Eye (tissue), 1 donor: ENCODE data around the gene MAP3K10.
"Not testable (repeated sequence)": the region's sequence is repeated elsewhere in the genome, so short reads cannot be mapped to it uniquely, and the experiment has no call there.

Experiments used
- DNase-seq: peaks from one replicate; pipeline ENCODE4 v3.0.0-alpha.2; 2015

Gene MAP3K10

DNA sequence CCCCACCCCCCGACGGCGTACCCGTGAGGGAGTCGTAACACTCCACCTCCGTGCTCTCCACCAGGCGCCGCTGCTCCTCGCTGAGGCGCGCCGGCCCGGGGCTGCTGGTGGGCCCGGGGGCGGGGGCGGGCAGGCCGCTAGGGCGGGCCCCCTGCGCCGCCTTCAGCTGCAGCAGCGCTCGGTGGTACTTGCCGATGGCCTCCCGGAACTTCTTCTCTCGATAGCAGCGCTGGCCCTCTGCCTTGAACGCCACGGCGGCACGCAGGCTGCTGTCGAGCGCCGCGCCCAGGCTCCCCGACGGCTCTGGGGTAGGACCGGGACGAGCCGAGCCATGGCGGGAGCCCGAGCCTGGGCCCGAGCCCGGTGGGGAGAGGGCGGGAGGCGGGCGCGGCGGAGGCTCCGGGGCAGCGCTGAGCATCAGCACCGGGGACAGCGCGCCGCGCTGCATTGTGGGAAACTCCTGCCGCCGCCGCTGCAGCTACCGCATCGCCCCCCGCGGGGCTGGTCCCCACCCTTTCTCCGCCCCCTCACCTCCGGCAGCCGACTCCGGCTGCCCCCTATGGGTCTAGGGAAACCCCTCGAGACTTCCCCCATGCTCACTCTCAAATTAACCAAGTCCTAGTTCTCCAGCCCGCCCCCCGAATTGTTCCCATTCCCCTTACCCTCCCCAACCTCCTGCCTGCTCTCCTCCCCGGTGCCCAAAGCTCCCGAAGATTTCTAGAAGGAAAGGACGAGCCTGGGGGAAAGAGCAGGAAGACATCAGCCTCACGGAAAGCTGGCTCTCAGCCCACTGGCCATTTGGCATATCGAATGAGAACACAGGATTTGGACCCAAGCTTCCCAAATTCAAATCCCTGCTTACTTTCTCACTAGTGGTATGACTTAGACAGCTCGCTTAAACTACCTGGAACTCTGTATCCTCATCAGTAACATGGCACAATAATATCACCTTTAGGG lies 27.0 kb downstream of the MAP3K10 start, which contains the start of gene TTC9B:
TSS of gene TTC9B (minus strand) at position 451 of the 957 bp plus-strand sequence. CDS start at position 448, 3 bp downstream.
- DNase-seq: peak; percentile 73

GRCh38 chr19:40219029-40219428 lies 27.8 kb downstream of the MAP3K10 start:
- DNase-seq: not testable (repeated sequence)

- no peak for DNase-seq
Observed at GRCh38 chr19:40219721-40220276, 28.6 kb downstream of the MAP3K10 start.

- no peak for DNase-seq
Observed at GRCh38 chr19:40220674-40221073, 29.4 kb downstream of the MAP3K10 start.

DNA sequence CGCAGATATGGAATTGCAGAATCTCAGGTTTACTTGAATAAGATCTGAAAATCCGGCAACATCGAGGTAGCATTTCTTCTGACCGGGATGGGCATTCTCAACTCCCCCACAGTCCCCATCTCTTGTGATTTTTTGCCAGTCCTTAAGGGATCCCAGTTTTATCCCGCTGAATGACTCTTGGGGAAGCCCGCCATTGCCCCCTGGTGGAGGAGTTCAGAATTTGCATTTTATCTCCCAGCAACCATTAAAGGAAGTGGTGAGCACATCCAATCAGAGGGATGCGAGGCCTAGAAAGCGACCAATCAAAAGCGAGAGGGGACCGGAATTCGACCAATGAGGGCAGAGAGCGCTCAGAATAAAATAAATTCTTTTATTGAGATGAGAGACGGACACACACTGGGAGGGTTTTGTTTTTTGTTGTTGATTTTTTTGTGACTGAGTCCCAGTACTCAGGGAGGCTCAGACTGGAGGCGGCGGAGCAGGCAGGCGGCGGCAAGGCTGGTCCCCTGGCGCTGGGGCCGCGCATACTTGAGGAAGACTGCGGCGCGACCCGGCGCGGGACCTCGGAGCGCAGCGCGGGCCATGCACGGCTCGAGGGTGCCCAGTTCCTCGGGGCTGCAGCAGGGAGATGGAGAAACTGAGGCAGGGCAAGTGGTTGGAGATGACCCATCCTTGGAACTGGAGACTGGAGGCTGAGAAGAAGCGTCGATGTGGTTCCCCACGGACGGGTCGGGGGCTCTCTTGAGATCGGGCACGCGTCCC lies 30.8 kb downstream of the MAP3K10 start:
- DNase-seq: peak; percentile 91

DNA sequence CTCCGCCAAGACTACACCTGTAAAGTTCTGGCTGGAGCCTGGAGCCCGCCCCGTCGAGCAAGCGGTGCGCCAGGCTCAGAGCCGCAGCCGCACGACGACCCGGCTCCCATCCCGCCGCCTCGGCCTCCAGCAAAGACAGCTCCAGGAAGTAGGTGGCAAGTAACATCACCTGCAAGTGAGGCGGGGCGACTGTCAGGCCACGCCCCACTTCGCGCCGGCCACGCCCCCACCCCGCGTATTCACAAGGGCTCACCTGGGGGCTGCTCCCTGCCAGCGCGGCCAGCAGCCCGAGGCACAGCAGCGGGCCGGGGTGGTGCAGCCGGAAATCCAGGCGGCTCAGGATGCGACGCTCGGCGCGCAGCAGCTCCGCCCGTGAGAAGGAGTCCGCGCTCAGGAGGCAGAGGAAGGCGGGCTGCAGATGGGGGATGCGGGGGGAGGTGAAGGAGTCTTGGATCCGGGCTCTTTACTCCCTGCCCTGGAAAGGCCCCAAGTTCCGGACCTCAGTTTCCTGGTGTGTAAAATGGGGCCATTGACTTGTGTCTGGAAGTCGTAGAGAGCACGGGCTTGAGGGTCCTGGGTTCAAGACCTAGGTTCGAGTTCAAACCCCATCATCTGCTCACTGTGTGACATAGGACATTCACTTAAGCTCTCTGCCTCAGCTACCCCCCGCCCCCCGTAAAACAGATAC lies 32.1 kb downstream of the MAP3K10 start:
- no peak for DNase-seq

DNA sequence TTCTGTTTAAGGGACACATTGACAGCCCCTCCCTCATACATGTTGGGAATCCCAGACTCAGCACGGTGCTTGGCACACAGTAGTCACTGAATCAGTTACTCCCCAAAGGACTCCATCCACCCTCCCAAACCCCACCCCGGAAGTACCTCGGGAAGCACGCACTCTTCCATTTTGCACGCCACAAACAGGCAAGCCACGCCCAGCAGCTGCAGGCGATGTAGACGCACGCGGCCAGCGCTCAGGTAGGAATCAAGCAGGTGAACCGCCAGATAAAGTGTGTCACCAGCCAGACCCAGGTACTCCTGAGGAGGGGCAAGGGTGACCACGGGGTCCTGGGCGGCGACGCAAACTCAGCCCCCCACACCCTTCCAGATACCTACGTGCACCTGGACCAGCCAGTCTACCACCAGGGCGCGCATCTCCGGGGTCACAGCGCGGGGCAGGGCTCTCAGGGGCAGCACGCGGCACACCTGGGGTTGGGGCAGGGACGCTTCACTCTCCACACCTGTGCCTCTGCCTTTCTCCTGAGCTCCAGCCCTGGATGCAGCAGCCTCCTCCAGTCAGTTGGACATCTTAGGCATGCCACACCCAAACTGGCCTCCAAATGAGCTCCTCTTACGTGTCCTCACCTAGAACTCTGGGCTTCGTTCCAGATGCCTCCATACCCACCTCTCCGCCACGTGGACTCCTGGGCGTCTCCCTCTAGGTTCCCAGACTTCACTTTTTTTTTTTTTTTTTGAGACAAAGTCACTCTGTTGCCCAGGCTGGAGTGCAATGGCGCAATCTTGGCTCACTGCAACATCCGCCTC lies 33.3 kb downstream of the MAP3K10 start:
- no peak for DNase-seq

DNA sequence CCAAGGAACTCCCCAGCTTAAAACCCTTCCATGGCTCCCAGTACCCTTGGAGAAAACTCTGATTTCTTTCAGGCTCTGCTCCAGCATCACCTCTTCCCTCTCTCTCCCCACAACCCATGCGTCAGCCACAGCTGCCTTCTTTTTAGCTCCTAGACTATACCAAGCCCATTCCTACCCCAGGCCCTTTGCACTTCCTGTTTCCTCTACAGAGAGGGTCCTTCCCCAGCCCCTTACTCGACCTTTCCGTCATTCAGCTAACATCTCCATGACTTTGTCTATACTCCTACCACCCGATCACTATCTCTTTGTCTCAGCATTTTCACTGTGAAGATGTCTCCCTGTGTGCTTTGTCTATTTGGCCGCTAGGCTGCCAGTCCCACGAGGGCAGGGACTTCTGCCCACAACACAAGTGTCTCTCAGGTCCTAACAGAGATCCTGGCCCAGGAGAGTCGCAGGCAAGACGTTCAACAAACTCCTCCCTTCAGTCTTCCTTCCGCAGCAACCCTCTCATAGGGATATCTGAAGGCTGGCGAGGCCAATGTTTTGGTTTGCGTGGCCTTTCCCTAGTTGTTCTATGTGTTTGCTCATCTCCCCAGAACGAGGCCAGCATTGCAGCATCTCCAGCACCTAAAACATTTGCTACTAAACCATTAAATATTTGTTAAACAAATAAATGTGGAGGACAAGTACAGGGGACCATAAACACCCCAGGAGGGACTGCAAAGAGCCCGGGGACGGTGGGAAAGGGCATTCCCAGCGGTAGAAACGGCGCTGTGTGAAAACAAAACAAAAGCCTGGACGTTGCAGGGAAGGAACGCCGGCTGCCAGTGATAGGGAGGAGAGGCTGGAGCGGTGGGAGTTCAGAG lies 34.4 kb downstream of the MAP3K10 start:
- peak; percentile 42 for DNase-seq

- DNase-seq: no peak
Observed at GRCh38 chr19:40228346-40228745, 37.1 kb downstream of the MAP3K10 start.

DNA sequence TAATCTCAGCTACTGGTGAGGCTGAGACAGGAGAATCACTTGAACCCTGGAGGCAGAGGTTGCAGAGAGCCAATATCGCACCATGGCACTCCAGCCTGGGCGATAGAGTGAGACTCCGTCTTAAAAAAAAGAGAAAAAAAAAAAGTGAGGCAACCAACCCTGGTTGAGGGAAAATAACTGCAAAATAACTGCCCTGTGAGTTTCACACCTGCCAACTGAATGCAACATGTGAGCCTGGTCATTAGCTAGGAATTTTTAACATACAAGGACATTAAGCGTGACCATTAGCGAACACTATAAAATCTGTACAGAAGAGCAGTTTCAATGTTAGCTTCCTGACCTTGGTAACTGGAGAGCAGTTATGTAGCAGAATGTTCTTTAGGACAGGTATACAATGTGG lies 37.6 kb downstream of the MAP3K10 start:
- DNase-seq: no peak

DNA sequence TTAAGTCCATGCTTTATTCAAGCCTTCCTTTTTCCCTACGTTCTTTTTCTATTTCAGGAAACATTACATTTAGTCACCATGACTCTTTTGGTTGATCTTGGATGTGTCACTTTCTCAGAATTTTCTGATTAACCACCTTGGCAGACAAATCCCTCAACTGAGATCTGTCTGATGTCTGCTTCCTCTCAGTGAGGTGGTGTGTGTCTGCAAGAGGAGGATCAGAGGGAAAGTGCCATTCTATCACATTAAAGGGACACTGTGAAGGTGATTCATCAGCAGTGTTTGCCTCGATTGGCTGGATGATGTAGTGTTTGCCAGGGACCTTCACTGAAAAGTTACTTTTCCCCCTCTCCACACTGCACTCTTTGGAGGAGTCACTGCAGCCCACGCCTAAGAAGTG lies 38.3 kb downstream of the MAP3K10 start:
- no peak for DNase-seq

DNA sequence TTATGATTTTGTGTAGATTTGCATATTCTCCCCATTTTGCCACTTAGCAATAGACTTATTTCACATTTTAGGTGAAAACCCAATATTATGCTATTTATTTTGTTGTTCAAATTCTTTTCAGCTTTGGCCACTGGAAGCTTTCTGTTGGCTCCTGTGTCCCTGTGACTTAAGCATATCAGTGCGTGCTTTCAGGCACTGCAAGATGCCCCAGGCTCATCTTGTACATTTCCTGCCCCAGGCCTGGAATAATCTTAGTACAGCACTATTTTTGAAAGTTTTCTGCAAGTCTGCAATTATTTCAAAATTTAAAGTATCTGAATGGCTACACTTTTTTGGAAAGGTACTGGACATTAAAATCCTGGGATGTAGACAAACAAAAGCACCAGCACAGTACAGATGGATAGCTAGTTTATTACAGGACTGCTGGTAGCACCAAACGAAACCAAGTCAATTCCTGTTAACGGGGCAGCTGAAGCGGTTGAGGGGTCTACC lies 38.7 kb downstream of the MAP3K10 start:
- DNase-seq: no peak

DNA sequence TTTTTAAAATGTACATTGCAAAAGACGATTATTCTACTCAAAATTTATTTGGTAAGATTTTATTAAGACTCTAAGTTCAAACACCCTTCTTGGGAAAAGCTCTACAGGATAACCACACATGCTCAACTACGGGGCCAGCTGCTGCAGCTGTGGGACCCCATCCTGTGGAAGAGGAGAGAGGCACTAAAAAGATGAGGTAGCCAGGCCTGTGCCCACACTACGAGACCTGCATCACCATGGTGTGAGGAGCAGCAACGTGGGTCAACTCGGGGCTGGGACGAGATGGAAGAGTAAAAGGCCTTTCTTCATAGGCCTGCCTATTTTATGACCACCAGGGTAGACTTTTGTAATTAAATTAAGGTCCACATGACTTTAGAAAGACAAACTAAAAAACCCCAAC lies 39.8 kb downstream of the MAP3K10 start:
- no peak for DNase-seq

GRCh38 chr19:40231544-40232424 lies 40.6 kb downstream of the MAP3K10 start:
- no peak for DNase-seq

- no peak for DNase-seq
Observed at GRCh38 chr19:40232479-40232878, 41.3 kb downstream of the MAP3K10 start.

DNA sequence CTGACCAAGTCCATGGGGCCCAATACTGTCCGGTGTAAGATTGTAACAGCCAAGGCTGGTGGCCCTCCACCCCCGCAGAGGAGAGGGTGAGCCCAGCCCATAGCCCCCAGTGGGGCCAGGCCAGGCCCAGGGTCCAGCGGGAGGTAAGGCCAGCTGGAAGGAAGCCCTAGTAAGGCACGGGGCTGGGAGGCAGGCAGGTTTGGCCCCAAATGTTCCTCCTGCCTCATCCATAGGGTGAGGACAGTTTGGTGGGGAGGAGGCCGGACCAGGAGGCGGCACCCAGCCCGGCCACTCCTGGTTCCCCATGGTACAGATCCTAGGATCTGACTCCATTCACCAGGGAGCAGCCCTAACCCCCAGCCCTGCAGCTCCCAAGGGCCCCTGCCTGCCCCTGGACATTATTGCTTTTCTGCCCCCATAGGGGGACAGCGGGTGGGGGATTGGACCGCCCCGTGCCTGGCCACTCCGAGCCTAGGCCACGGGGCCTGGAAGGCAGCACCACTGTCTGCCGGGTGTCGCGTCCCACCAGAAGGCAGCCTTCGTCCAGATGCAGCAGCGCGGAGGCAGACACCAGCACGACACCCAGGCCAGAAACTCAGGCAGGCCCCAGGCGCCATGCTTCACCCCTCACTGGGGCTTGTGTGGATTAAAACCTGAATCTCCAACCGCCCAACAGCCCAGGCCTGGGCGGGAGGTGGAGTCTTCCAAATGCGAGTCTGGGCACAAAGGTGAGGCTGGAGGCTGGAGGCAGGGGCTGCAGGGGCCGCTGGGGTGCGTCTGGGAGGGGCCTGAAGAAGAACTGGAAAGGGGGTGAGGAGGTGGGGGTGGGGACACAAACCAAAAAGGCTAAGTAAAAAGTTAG lies 42.0 kb downstream of the MAP3K10 start:
- DNase-seq: no peak

DNA sequence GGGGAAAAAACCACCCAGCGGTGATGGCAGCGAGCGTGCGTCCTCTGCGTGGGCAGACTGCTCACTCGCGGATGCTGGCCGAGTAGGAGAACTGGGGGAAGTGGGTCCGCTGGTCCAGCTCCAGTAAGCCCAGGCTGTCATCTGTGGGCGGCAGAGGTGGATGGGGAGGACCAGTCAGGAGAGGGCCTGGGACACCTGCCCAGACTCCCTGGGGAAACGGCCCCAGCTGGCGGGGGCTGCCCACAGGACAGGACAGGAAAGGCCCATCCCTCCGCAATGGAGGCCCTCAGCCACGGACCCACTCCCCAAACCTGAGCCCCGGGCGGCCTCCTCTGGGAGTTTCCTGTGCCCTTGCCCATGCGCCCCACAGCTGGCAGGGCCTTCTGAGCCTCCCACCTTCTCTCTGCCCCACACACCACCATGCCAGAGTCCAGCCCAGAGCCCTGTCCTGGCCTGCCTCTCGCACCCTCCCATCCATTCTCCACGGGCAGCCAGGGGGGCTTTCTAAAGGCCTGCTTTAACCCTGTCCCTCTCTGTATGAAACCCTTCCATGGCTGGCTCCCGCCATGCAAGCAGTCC lies 42.7 kb downstream of the MAP3K10 start:
- no peak for DNase-seq
